Dermis lymphatic vessel endothelial cell (primary cell): ENCODE data around the gene PYGL. TPM values are rescaled to one million over a fixed set of nuclear protein-coding genes. Genes with fewer than 3 reads are reported as not detected.

Source experiments
- total RNA-seq: library from RNA; depleted of rRNA; stranded (reverse); fragments of >200 nt; gene quantifications from 2 replicates; pipeline ENCODE4 v1.2.1, GENCODE V29; 2014

PYGL gene
- total RNA-seq, result 71.9 and 138 TPM in 2 replicates

DNA sequence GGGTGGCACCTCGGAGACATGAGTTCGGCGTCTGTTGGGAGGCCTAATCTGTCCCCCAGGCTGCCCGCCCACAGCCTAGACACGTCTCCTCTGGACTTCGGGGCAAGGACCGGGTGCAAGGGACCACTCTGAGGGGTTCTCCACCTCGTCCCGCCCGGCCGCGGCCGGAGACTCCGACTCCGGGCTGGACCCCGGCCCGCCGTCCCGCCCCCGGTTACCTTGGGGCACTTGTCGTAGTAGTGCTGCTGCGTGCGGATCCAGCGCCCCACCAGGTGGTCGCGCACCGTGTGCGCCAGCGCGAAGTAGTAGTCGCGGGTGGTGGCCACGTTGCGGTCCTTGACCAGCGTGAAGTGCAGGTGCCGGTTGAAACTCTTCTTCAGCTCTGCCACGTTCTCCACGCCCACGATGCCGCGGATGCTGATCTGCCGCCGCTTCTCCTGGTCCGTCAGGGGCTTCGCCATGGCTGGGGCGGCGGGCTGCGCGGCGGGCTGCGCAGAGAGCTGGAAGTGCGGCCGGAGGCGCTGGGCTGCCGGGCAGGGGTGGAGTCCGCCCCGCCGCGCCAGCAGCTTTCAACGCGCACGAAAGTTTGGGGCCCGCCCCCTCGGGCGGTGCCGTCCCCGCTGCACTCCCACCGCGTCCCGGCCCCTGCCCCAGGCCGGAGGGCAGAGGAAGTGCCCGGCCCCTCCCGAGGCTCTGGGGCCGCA, at the start of gene PYGL:
Gene PYGL, minus strand, starts transcription at position 541 of the 704 bp plus-strand sequence. Its CDS starts 80 bp downstream, at position 461.

DNA sequence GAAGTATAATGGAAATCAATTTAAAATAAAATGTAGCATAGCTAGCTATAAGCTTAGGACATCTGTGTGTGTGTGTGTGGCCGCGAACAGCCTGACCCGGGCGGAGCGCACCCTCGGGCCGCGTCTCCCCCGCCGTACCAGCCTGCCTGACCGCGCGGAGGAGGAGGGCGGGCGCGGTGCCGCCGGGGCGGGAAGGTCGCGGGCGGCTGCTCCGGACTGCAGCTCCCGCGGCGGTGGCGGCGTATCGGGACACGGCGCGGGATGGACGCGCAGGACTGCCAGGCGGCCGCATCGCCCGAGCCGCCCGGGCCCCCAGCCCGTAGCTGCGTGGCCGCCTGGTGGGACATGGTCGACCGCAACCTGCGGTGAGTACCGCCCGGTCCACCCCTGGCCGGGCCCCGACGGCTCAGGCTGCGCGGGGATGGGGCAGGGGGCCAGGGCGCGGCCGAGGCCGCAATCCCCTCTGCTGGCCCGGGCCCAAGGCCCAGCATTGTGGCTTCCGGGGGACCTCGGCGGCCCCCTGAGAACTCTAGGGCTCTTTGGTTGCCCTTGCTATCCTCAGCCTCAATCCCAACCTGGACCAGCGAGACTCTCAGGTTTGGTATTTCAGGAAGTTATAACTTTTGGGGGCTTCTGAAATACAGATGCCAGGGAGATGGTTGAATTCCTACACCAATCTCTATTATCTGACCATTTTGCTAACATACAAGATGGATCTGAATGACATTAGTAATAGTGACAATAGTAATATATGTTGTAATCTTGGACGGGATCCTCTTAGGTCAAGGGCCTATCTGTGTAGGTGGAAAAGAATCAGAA, 72.2 kb downstream of the PYGL start, which contains the start of gene ABHD12B:
Gene ABHD12B, plus strand, starts transcription at position 140 of the 819 bp plus-strand sequence. Its CDS starts 122 bp downstream, at position 262.

Other genes starting within 250 kb of the PYGL start
- gene NIN, start 113.3 kb downstream of the PYGL start, total RNA-seq, result 24.9 and 31.4 TPM in 2 replicates
- gene ABHD12B, start 72.4 kb downstream of the PYGL start, total RNA-seq, result not detected in 2 replicates
- gene TRIM9, start 150.6 kb upstream of the PYGL start, total RNA-seq, result under 0.01 TPM in 2 replicates